ENCODE measurements around the gene F10.
A peak's percentile ranks its signal among the peaks of the same experiment; 100 is the strongest.

F10 gene

DNA sequence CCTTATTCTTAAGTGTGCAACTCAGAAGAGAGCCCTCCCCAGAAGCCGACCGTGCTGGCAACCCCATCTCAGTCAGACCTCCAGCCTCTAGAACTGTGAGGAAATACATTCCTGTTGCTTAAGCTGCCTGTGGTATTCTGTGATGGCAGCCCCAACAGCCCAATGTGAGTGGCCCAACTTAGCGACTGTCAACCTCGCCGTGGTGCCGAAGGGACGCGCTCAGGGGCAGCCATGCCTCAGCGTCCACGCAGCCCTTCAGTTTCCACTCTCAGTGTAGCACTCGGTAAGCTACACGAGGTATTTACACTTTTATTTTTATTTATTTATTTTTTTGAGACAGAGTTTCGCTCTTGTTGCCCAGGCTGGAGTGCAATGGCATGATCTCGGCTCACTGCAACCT lies 54.2 kb downstream of the F10 start:
- DNase-seq, result no peak

DNA sequence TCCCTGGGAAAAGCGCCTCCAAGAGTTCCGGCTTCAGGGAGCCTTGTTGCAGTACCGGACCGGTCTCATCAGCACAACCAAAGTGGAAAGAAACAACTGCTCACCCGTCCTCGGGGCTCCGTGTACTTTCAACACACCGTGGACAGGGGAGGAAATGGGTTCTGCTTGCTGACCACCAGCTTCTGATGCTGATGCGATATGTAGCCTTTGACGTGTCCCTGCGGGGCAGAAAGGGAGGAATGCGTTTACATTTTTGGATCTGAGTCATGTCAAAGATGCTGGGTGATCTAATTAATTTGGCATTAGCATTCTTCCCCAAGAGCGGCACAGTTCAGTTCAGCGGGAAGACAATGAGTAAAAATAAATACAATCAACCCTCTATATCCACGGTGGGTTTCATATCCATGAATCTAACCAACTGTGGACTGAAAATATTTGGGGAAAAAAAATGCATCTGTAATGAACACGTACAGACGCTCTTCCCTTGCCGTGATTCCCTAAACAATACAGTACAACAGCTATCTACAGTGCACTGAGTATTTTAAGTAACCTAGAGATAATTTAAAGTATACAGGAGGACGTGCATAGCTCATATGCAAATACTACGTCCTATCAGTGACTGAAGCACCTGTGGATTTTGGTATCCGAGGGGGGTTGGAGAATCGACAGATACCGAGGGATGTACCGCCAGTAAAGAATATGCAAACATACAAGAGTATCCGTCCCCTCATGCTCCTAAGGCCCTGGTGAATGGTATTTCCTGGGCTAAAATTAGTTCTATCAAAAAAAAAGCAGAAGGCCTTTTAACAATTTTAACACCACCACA lies 55.7 kb downstream of the F10 start:
- DNase-seq, result no peak

DNA sequence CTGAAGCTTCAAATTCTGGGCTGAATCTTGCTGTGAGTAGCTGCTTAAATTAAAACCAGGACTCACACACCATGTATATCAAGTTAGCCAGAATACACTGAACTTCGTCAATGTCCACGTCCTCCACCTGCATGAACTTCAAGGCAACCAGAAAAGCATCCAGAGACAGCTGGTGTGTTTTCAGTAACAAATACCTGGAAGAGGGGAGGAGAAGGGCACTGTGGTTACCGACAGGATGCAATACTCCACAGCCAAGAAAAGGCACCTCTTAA lies 56.2 kb downstream of the F10 start:
- DNase-seq, result no peak

DNA sequence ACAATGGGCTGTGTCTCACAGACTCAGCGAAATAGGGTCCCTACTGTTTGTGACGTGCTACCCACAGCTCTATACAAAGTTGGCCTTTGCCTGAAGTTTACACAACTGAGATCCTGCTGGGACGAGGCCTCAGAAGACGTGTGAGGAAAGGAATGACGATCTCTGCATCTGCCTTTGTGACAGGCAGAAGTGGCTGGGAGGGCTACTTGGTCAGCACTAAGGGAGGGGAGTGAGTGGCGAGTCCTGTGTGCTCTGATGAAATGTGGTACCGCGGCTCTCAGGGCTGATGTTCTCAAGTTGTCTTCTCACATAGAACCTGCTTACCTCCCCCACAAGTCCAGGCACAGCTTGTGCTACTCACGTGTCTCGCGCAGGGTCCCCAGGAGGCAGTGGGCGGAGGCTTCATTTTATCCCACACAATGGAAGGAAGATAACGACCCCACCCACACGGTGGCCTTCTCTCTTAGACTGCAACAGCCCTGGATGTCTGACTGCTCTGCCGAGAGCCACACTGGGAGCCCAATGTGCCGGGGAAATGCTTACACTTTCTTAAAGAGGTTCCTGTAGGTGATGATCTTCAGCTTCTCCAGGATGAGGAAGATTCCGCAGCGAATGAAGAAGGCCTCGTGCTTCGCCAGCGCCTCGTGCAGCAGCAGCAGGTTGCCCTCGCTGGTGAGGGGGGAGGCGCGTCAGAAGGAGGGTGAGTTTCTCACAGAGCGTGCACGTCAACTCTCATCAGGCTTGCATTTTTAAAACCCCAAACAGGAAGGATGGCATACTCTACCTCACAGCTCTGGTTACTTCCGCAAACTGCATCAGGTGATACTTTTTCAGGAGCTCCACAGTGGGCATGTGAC lies 57.0 kb downstream of the F10 start:
- DNase-seq, result no peak

DNA sequence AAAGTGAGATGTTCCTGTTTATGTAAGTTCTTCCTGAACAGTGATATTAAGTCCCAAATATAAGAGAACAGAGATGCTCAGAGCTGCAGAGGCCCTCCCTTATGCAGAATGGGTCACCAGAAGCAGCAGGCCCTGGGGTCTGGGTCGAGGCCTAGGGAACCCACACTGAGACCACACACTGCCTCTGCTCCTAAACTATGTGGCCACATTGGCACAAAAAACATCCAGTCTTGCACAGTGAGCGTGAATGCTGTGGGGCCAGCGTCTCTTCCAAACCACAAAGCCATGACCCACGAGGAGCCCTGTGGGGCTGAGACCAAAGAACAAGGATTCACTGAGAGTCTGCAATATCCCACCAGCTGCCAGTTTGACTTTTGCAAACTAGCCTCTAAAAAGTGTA lies 59.4 kb downstream of the F10 start:
- no peak for DNase-seq

DNA sequence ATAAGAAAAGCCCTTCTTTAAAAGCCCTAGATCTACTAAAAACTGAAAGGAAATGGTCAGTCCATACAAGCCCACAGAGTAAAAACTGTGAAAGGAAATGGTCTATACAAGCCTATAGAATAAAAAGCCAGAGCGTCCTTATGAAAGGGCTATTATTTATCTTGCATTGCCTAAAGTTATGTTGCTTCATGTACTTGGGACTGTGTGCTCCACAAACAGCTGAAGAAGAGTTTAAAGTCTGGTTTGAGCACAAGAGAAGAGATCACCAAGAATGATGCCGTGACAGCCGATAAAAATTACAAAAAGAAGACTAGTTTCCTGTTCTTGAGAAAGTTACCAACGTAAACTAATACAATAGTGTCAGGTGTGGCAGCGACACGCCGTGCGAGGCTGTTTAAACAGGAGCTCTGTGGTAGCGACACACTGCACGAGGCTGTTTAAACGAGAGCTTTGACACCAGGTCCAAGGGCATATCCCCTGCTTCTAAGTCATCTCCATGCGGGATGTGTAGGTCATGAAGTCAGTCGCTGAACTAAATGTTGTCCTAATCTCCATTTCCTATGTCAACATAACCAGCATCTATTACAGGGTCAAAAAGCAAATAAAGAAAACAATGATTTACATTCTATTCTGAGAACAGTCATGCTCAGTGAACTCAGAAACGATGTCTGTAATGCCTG lies 61.0 kb downstream of the F10 start:
- no peak for DNase-seq

DNA sequence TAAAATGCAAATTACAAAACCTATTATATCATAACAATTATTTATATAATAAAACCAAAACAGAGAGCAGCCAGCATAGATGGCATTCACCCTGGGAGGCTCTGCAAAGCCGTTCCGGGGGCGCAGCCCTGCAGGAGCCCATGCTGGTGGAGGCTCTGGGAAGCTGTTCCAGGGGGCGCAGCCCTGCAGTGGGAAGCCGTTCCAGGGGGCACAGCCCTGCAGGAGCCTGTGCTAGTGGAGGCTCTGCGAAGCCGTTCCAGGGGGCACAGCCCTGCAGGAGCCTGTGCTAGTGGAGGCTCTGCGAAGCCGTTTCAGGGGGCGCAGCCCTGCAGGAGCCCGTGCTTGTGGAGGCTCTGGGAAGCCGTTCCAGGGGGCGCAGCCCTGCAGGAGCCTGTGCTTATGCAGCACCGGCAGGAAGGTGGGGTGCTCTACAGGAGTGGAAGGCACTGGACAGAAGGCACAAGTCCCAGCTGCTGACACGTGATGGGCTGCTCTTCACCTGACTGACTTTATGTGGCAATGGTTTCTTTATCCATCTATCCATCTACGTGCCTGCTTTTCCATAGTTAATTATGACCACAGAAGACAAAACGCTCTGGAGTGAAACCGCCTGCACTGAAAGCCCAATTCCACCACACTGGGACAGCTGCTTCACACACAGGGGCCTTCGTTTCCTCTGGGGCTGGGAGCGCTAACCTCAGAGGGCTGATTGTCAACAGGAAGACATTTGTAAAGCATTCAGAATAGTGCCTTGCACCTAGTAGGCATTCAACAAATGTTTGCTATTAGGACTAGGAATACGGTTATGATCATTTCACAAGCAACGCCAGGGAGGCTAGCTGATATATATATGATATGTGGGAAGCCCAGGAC lies 62.2 kb downstream of the F10 start:
- no peak for DNase-seq

DNA sequence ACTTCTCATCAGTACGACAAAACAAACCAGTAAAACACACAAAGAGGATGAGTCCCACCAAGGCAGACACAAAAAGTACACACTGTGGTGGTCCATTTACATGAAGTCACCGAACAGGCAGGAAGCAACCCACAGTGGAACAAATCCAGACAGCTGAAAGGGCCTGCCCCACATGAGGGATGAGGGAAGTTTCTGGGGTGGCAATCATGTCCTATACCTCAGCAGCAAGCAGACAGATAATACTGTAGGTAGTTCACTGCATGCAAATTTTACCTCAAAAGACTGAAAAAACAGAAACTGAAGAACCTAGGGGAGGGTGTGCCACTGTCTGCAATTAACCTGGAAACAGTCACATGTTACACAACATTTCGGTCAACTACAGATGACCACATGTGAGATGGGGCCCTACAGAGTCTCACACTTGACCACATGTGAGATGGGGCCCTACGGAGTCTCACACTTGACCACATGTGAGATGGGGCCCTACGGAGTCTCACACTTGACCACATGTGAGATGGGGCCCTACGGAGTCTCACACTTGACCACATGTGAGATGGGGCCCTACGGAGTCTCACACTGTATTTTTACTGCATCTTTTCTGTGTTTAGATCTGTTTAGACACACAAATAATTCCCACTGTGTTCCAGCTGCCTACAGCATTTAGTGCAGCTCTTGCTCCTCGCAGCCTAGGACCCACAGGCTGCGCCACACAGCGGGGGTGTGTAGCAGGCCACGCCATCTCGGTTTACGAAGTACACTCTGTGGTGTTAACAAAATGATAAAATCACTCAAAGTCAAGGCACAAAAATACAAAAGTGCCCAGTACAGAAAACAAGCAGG lies 63.7 kb downstream of the F10 start:
- no peak for DNase-seq

DNA sequence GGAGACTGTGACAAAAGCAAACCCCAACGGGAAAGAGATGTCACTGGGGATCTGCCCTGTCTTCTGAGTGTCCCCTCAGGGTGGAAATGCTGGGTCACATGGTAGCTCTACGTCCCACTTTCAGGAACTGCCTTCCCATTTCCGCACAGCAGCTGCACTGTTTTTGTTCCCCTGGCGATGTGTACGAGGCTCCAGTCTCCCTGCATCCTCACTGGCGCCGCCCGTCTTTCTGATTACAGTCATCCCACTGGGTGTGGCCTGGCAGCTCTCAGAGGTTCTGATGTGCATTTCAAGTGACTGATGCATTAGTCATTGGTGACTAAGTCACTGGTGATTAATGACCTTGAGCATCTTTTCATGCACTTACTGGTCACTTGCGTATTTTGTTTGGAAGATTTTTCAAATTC lies 64.7 kb downstream of the F10 start:
- DNase-seq, result peak; percentile 68

DNA sequence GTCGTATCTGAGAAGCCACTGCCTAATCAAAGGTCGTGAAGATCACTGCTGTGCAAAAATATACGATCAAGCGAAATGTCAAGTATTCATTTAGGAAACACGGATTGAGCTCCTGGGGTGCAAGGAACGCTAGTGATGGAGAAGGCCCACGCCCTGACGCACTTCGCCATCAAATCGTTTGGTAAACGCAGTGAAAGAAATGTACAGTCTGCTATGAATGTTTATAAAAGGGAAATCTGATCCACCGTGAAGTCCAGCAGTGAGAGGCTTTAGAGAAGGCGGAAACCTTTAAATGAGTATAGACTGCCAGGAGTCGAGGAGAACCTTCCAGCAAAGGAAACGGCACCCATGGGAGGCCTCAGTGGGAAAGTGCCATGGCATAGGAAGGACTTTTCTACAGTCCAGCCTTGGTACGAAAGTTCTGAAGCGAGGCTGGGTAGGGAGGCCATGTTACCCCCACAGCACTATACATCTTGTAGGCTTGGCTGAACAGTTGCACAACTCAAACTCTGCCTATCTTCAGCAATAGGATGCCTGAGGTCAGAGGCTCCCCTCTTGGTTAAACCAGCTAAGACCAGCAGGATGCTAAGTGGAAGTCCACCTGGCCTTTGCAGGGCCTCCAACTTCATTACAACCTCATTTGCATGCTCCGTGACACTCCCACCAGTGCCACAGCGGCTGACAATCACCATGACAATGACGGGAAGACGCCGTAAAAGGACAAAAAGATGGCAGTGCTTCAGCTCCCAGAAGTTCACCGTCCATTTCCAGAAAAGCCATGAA lies 65.5 kb downstream of the F10 start:
- DNase-seq, result no peak

DNA sequence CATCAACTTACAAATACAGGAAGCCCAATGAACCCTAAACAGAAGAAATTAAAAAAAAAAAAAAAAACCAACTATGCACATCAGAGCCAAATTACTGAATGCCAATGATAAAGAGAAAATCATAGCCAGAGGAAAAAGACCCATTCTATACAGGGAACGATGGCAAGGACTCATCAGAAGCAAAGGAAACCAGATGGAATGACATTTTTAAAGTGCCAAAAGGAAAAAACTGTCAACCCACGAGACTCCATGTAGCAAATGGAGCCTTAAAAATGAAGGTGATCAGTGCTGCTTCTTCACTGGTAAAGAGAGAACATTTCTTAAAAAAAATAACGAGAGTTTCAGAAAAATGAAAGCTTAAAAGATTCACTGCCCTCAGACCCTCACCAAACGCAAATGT lies 67.6 kb downstream of the F10 start:
- DNase-seq, result no peak

DNA sequence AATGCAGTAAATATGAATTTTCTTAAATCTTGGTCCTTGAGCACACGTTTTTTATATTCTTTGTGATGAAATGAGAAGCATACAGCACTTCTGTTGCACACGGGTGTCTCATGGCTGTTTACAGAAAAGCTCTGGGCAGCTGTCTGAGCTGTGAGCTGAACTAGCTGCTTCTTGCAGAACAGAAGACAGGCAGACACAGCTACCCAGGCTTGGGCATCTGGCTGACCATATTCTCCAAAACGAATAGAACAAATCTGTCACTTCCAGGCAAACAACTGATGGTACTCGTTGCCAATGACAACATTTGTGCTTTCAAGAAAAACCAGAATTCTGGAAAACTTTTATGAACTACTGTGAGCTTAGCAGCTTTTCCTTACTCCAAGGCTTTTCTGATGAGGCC lies 69.7 kb downstream of the F10 start:
- no peak for DNase-seq

DNA sequence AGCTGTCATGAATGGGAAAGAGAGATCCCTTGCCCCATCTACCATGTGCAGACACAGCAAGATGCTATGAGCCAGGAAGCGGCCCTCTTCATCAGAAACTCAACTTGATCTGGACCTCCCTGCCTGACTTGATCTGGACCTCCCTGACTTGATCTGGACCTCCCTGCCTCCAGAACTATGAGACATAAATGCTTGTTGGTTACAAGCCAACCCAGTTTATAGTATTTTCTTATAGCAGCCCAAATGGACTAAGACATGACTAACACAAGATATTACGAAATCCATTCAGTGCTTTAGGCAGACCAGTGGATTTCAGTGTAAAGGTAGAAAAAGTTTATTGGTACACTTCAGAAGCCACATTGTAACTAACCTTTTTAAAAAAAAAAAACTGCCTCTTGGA lies 70.3 kb downstream of the F10 start:
- no peak for DNase-seq

DNA sequence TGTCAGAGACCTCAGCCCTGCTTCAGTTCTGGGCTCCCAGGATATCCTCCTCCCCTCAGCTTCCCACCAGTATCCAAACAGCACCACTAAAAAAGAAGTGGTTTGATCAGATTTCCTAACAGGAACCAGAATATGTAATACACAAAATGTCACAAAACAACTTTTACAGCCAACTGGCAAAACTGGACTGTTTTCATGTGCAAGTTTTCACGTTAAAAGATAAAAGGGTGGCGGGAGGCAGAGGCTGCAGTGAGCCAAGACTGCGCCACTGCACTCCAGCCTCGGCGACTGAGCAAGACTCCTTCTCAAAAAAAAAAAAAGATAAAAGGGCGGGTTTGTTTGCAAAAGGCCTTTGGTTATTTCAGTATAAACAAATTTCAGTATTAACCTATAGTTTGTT lies 72.8 kb downstream of the F10 start:
- no peak for DNase-seq

DNA sequence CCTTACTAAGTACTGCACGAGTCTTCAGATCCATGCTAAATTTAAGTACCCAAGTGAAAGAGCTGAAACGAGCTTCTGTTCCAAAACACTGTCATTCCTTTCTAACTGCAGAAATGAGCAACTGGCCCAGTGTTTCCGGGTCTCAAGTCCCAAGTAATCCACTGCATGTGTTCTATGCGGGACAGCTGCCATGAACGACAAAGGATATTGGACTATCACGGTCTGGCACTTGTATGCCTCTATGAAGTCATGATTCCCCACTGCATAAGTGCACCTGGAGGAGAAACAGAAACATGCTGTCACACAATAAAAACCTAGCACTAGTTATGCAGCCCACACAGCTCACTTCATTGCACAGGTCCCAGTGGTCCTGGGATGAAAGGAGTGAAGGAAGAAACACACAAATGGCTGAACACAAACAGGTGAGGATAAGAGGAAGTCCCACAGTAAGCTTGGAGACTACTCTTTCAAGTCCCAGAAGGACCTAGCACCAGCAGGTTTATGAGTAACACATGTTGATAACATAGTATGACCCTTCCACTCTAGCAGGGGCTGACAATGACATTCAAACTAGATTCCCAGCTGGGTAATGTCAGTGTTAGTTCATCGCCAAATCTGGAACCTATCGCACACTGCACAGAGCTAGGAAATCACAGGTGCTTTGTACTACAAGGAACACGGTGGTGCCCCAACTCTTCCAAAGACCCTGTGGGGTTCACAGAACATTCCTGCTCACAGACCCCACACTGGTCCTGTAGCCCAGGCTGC lies 74.6 kb downstream of the F10 start:
- no peak for DNase-seq
